Glutamatergic neuron (in vitro differentiated cells): Measurements from ENCODE around the gene VCP. TPM values are rescaled to one million over a fixed set of nuclear protein-coding genes. Genes with fewer than 3 reads are reported as not detected.
A peak's percentile ranks its signal among the peaks of the same experiment; 100 is the strongest.

Experiments used
- DNase-seq: peaks from one replicate; pipeline ENCODE4 v3.0.0; 2022
- H3K27ac Mint-ChIP-seq: one replicate; pipeline ENCODE4 v1.8.0; 2020; ENCODE audit warnings: mild to moderate bottlenecking, mixed read lengths, inconsistent platforms; ENCODE audit not compliant: unreplicated experiment
- H3K27me3 Mint-ChIP-seq: one replicate; pipeline ENCODE4 v1.8.0; 2020; ENCODE audit warnings: mild to moderate bottlenecking, moderate library complexity, mixed read lengths, inconsistent platforms; ENCODE audit not compliant: unreplicated experiment
- H3K36me3 Mint-ChIP-seq: one replicate; pipeline ENCODE4 v1.8.0; 2020; ENCODE audit warnings: mild to moderate bottlenecking, mixed read lengths, inconsistent platforms; ENCODE audit not compliant: unreplicated experiment
- H3K4me1 Mint-ChIP-seq: one replicate; pipeline ENCODE4 v1.8.0; 2020; ENCODE audit warnings: mild to moderate bottlenecking, low read depth, mixed read lengths, inconsistent platforms; ENCODE audit not compliant: unreplicated experiment
- H3K4me3 Mint-ChIP-seq: one replicate; pipeline ENCODE4 v1.8.0; 2020; ENCODE audit warnings: mild to moderate bottlenecking, mixed read lengths, inconsistent platforms; ENCODE audit not compliant: unreplicated experiment
- H3K9me3 Mint-ChIP-seq: one replicate; pipeline ENCODE4 v1.8.0; 2020; ENCODE audit warnings: mild to moderate bottlenecking, moderate library complexity, mixed read lengths, inconsistent platforms; ENCODE audit not compliant: unreplicated experiment
- CTCF ChIP-seq: fragments of 200-600 bp; sonication (generic); IDR thresholded peaks from one replicate; pipeline ENCODE4 v1.5.0; 2021; ENCODE audit not compliant: partially characterized antibody, unreplicated experiment
- total RNA-seq: library from RNA; stranded (reverse); fragmentation: NEBNext Ultra II Directional; extraction: Animal tissue kit (Norgen Biotek cat#: 25700); gene quantifications from one replicate; pipeline ENCODE4 v1.2.1, GENCODE V29; 2021; ENCODE audit not compliant: unreplicated experiment

The VCP gene
- total RNA-seq, 1 donor from 2014 or later, result 297 TPM

GRCh38 chr9:35044071-35044470 is 28.4 kb downstream of the VCP start:
- no peak overlapping the region for H3K4me3 Mint-ChIP-seq
- TF ChIP-seq CTCF, result no peak
- no peak for DNase-seq
- H3K9me3 Mint-ChIP-seq, result no peaks in the 10 kb centered on the region
- H3K27me3 Mint-ChIP-seq, result peaks cover 2% of the 10 kb centered on the region
- no peaks in the 10 kb centered on the region for H3K36me3 Mint-ChIP-seq
- peaks cover 3% of the 10 kb centered on the region for H3K4me1 Mint-ChIP-seq
- no peak overlapping the region for H3K27ac Mint-ChIP-seq

- no peak for DNase-seq
- no peaks in the 10 kb centered on the region for H3K36me3 Mint-ChIP-seq
- no peaks in the 10 kb centered on the region for H3K9me3 Mint-ChIP-seq
- H3K27ac Mint-ChIP-seq, result peak overlapping the region; percentile 49
- no peak overlapping the region for H3K4me3 Mint-ChIP-seq
- peaks cover 3% of the 10 kb centered on the region for H3K4me1 Mint-ChIP-seq
- H3K27me3 Mint-ChIP-seq, result peaks cover 2% of the 10 kb centered on the region
- no peak for TF ChIP-seq CTCF
Measured at GRCh38 chr9:35042891-35043545, 29.4 kb downstream of the VCP start.

- H3K9me3 Mint-ChIP-seq, result no peaks in the 10 kb centered on the region
- H3K4me1 Mint-ChIP-seq, result peaks cover 3% of the 10 kb centered on the region
- peaks cover 2% of the 10 kb centered on the region for H3K27me3 Mint-ChIP-seq
- TF ChIP-seq CTCF, result no peak
- H3K36me3 Mint-ChIP-seq, result no peaks in the 10 kb centered on the region
- H3K4me3 Mint-ChIP-seq, result no peak overlapping the region
- peak overlapping the region; percentile 83 for H3K27ac Mint-ChIP-seq
- DNase-seq, result no peak
Measured at GRCh38 chr9:35042081-35042604, 30.3 kb downstream of the VCP start.

GRCh38 chr9:35035851-35036701 is 36.3 kb downstream of the VCP start:
- Mint-ChIP-seq H3K4me3 (no peak overlapping the region), H3K27ac (no peak overlapping the region), H3K4me1 (no peaks in the 10 kb centered on the region), H3K27me3 (no peaks in the 10 kb centered on the region), H3K9me3 (no peaks in the 10 kb centered on the region), H3K36me3 (peaks cover 4% of the 10 kb centered on the region)
- DNase-seq, result peak; percentile 18
- no peak for TF ChIP-seq CTCF

- H3K27ac Mint-ChIP-seq, result no peak overlapping the region
- peaks cover 5% of the 10 kb centered on the region for H3K27me3 Mint-ChIP-seq
- no peak for DNase-seq
- H3K4me3 Mint-ChIP-seq, result no peak overlapping the region
- H3K9me3 Mint-ChIP-seq, result peaks cover 1% of the 10 kb centered on the region
- peaks cover 12% of the 10 kb centered on the region for H3K36me3 Mint-ChIP-seq
- TF ChIP-seq CTCF, result no peak
- H3K4me1 Mint-ChIP-seq, result no peaks in the 10 kb centered on the region
Measured at GRCh38 chr9:35033101-35033500, 39.3 kb downstream of the VCP start.
